WERI-Rb-1 (cell line): ENCODE data around the gene ENAH.

Experiments
- DNase-seq: peaks from one replicate; pipeline ENCODE4 v3.0.0-alpha.2; 2020
- H3K27ac ChIP-seq: fragments of 250-450 bp; sonication (Bioruptor Pico); 2 replicates; pipeline ENCODE4 v1.5.1; 2020; ENCODE audit warnings: mild to moderate bottlenecking, moderate library complexity
- H3K27me3 ChIP-seq: fragments of 250-450 bp; sonication (Bioruptor Pico); 2 replicates; pipeline ENCODE4 v1.5.1; 2021; ENCODE audit warnings: mild to moderate bottlenecking, low read depth, moderate library complexity; ENCODE audit not compliant: insufficient read depth, severe bottlenecking
- H3K36me3 ChIP-seq: fragments of 250-450 bp; sonication (Bioruptor Pico); 2 replicates; pipeline ENCODE4 v1.5.1; 2020; ENCODE audit warnings: mild to moderate bottlenecking, moderate library complexity
- H3K4me3 ChIP-seq: 2 replicates; pipeline ENCODE4 v1.5.1; 2011; ENCODE audit warnings: low read depth, mild to moderate bottlenecking, control low read depth, low read length
- H3K9me3 ChIP-seq: fragments of 250-450 bp; sonication (Bioruptor Pico); 2 replicates; pipeline ENCODE4 v1.5.1; 2021; ENCODE audit warnings: mild to moderate bottlenecking, moderate library complexity; ENCODE audit not compliant: severe bottlenecking
- CTCF ChIP-seq: IDR thresholded peaks from 2 replicates; pipeline ENCODE4 v1.5.1; 2011; ENCODE audit warnings: low read depth, mild to moderate bottlenecking, control low read depth, inconsistent platforms, low read length

The ENAH gene

GRCh38 chr1:225608014-225608796 is 44.7 kb downstream of the ENAH start:
- no peak for DNase-seq
- Histone ChIP-seq H3K36me3 (no peaks in the 10 kb centered on the region), H3K9me3 (no peaks in the 10 kb centered on the region), H3K27ac (no peak overlapping the region), H3K27me3 (no peaks in the 10 kb centered on the region), H3K4me3 (no peak overlapping the region)
- TF ChIP-seq CTCF: no peak

GRCh38 chr1:225607355-225607754 is 45.6 kb downstream of the ENAH start:
- TF ChIP-seq CTCF: no peak
- H3K27ac ChIP-seq: no peak overlapping the region
- H3K4me3 ChIP-seq: no peak overlapping the region
- no peaks in the 10 kb centered on the region for H3K9me3 ChIP-seq
- H3K27me3 ChIP-seq: no peaks in the 10 kb centered on the region
- H3K36me3 ChIP-seq: no peaks in the 10 kb centered on the region
- DNase-seq: no peak

GRCh38 chr1:225603538-225604354 is 49.2 kb downstream of the ENAH start:
- TF ChIP-seq CTCF: no peak
- Histone ChIP-seq H3K27me3 (no peaks in the 10 kb centered on the region), H3K4me3 (no peak overlapping the region), H3K27ac (no peak overlapping the region), H3K36me3 (peaks cover 2% of the 10 kb centered on the region; the same call in 1 of the 2 replicates), H3K9me3 (no peaks in the 10 kb centered on the region)
- DNase-seq: no peak

- TF ChIP-seq CTCF: no peak
- Histone ChIP-seq H3K27ac (no peak overlapping the region), H3K4me3 (no peak overlapping the region), H3K36me3 (peaks cover 2% of the 10 kb centered on the region; the same call in 1 of the 2 replicates), H3K9me3 (no peaks in the 10 kb centered on the region), H3K27me3 (no peaks in the 10 kb centered on the region)
- DNase-seq: no peak
Measured at GRCh38 chr1:225602590-225603206, 50.2 kb downstream of the ENAH start.

GRCh38 chr1:225601902-225602589 is 50.9 kb downstream of the ENAH start:
- TF ChIP-seq CTCF: no peak
- no peak overlapping the region for H3K4me3 ChIP-seq
- no peaks in the 10 kb centered on the region for H3K9me3 ChIP-seq
- no peaks in the 10 kb centered on the region for H3K27me3 ChIP-seq
- H3K36me3 ChIP-seq: peaks cover 2% of the 10 kb centered on the region; the same call in 1 of the 2 replicates
- no peak overlapping the region for H3K27ac ChIP-seq
- no peak for DNase-seq
